NCI-H774 (cell line): Measurements from ENCODE around the gene IDH1.
"Not testable (repeated sequence)": the region's sequence is repeated elsewhere in the genome, so short reads cannot be mapped to it uniquely, and the experiment has no call there.

ENCODE experiments used
- DNase-seq: peaks from one replicate; lab custom pipeline; 2025; lab: John Stamatoyannopoulos, UW

IDH1 gene

GRCh38 chr2:208254871-208255556, at the start of gene IDH1:
IDH1 (minus strand) TSS chr2:208255071; CDS start chr2:208251551, 3,520 bp downstream.
- peak; percentile 89 for DNase-seq

DNA sequence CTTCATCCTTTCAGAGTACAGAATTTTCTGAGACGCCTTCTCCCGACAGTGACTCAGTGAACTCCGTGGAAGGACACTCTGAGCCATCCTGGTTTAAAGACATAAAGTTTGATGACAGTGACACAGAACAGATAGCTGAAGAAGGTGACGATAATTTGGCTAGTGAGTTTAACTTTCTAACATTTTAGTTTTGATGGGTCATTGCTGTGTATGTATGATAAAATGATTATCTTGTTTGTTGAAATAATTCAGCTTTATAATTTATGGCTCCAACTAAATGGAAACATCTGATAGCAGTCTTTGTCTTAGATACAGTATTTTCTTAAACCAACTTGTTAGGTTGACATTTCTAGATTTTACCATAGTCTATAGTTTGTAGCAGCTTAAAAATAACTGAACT, 49.3 kb upstream of the IDH1 start:
- no peak for DNase-seq

DNA sequence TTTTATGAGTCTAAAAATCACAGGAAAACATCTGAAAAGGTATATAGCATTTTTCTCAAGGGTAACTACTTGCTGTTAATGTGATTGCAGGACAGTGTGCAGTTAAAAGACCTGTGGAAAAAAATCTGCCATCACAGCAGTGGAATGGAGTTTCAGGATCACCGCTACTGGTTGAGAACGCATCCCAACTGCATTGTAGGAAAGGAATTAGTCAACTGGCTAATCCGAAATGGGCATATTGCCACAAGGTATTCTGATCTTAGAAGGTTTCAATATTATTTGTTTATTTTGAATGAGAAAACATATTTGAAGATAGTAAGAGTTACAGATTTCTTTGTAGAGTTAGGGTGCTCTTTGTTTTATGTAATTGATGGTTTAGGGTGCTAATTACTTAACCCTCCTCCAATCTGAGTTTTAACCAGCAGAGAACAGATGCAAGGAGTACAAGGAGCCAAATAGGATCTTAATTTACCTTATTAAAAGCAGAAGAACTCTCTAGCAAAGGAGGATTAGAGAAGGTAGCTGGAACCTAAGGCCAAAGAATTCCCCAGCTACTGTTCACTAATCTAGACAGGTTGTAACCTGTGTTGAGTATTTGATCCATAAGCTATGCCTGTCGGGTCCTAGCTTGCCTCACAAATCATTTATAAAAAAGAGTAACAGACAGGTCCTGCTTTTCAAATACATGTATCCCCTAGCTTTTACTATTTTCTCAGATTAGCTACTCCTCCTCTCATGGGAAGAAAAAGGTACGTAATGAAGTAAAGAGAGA, 46.2 kb upstream of the IDH1 start:
- no peak for DNase-seq

DNA sequence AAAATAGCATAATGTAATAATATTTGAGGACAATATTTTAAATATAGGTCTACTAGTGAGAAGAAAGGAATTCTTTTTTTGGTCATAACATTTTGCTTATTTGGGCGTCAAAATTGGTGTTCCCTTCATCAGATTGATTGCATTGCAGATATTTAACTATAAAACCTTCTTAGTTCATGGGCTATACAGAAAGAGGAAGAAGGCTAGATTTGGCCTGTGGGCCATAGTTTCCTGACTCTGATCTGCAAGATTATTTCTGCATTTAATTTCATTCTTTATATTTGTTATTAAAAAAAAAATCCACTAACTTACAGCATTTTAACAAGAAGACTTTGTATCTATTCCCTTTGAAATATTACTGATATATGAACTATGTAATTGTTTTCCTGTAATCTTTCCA, 43.1 kb upstream of the IDH1 start:
- DNase-seq, result no peak

DNA sequence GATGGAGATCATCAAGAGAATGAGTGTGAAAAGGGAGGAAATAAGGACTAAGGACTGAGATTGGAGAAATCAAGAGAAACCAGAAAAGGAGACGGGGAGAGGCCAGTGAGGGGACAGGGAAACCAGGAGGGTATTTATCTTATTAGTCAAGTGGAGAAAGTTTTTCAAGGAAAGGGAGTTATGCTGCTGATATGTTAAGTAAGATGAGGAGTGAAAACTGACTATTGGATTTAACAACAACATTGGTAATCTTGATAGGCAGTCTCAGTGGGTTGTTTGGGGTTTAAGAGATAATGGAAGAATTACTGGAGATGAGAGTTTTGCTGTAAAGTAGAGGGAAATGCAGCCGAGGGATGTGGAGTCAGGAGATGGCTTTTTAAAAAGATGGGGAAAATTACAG, 41.7 kb upstream of the IDH1 start:
- DNase-seq, result no peak

DNA sequence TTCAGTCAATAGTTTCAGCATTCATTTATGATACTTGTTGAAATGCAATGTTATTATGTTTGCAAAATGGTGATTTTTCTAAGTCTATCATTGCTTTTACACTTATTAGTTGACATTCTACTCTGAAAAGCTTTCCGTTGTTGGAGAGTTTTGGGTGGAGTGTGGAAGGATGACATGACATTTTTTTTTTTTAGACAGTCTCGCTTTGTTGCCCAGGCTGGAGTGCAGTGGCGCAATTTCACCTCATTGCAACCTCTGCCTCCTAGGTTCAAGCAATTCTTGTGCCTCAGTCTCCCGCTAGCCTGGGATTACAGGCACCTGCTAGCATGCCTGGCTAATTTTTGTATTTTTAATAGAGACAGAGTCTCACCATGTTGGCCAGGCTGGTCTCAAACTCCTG, 41.0 kb upstream of the IDH1 start:
- no peak for DNase-seq

- no peak for DNase-seq
Measured at GRCh38 chr2:208294482-208295024, 39.7 kb upstream of the IDH1 start.

DNA sequence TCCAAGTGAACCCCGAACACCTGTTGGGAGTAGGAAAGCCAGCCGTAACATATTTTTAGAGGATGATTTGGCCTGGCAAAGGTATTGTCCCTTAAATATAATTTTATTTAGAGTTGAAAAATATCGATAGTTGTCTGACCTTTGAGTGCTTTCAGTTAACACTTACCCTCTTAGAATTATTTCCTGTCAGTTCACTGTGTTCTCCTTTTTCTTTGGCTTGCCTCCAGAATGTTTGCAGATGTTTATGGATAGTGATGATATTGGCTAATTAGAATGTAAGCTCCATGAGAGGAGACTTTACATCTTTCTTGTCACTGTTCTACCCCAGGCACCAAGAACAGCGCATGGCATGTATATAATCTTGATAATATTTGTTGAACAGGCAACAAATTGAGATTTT, 31.0 kb upstream of the IDH1 start:
- DNase-seq, result no peak

- no peak for DNase-seq
Measured at GRCh38 chr2:208280933-208281332, 26.1 kb upstream of the IDH1 start.

- no peak for DNase-seq
Measured at GRCh38 chr2:208280234-208280633, 25.4 kb upstream of the IDH1 start.

GRCh38 chr2:208279236-208279635, 24.4 kb upstream of the IDH1 start:
- no peak for DNase-seq

- no peak for DNase-seq
Measured at GRCh38 chr2:208278549-208278948, 23.7 kb upstream of the IDH1 start.

- no peak for DNase-seq
Measured at GRCh38 chr2:208274748-208275147, 19.9 kb upstream of the IDH1 start.

- DNase-seq, result no peak
Measured at GRCh38 chr2:208269091-208269490, 14.2 kb upstream of the IDH1 start.

DNA sequence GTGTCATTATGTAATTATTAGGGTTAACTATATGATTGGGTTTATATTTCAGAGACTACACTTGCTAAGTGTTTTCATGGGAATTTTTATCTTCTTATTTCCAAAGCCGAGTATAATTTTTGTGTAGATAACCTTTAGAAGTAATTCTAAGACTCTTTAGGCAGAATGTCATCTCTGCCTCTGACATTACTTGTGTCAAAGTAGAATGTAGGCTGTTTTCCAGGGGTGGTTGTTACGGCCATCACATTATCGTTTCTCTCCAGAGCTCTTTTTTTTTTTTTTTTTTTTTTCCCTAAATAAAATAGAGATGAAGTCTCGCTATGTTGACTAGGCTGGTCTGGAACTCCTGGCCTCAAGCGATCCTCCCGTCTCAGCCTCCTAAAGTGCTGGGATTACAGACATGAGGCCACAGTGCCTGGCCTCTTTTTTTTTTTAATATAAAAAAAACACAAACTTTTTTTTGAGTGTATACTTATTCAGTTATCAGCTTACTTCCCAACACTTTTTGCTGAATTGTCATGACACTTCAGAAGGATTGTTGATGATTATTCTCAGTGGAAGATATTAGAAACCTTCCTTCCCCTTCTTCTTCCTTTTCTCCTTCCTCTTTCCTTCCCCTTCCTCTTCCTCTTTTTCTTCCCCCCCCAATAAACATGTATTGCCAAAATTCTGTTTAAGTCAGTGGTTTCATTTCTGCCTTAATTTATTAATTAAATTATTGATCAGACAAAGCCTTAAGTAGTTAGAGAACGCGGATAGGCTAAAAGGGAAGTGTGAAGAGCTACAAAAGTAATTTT, 13.5 kb upstream of the IDH1 start:
- no peak for DNase-seq

DNA sequence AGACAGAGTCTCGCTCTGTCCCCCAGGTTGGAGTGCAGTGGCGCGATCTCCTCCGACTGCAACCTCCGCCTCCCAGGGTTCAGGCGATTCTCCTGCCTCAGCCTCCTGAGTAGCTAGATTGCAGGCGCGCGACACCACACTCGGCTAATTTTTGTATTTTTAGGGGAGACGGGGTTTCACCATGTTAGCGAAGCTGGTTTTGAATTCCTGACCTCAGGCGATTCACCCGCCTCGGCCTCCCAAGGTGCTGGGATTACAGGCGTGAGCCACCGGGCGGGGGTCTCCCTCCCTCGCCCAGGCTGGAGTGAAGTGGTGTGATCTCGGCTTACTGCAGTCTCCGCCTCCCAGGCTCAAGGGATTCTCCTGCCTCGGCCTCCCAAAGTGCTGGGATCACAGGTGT, 12.7 kb upstream of the IDH1 start:
- DNase-seq, result not testable (repeated sequence)

- no peak for DNase-seq
Measured at GRCh38 chr2:208266936-208267335, 12.1 kb upstream of the IDH1 start.

DNA sequence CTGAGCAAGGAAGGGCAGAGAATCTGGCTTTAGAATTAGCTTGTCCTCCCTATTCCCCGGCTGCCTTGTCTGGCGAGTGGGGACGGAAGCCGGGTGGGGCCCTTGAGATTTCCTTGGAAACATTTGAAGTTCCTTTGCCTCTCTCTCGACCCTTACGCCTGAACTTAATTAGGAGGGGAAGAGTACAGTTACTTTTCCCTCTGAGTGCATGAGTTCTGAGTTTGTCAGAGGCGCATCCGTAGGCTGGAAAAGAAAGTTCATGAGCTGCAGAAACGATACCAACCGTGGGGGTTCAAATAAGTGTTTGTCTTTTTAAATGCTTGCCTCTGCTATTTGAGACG, 11.7 kb upstream of the IDH1 start:
- DNase-seq, result no peak

DNA sequence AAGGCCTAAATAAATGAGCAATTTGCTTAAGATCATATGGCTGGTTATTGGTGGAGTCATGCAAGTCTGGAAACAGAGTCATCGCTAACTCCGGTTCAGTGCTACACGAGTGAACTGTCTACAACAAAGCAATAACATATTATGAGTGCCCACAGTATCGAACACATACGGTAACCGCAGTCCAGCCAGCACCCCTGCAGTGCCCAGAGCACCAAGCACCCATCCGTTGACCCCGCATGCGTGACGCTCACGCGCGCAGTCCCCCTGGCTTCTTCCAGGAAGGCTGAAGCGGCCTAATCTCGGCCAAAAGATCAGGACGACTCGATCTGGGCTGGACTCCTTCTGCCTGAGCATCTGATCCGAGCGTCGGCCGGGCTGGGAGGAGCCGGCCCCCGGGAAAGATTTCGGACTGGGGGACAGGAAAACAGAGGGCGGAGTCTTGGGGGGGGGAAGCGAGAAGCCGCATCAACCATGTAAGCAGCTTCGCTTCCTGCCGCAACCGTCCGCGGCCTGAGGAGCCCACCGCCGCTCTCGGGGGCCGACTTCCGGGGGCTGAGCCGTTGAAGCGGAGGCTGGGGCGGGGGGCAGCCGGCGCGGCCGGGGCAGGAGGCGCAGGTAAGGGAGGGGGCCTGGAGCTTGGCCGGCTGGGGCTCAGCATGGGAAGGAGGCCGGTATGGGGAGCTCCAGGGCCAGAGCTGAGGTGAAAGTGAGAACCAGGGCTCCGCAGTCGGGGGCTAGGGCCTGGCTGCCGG, 11.1 kb upstream of the IDH1 start, which contains the start of gene PIKFYVE:
TSS of gene PIKFYVE (plus strand) at position 455 of the 752 bp plus-strand sequence. CDS start 5,265 bp downstream, outside the sequence.
- DNase-seq, result peak; percentile 94

GRCh38 chr2:208265371-208265800, 10.5 kb upstream of the IDH1 start:
- DNase-seq, result peak; percentile 29
